IgD-negative memory B cell (primary cell): ENCODE measurements around the gene TLL2. TPM values are rescaled to one million over a fixed set of nuclear protein-coding genes. Genes with fewer than 3 reads are reported as not detected.
"Not testable (repeated sequence)": the region's sequence is repeated elsewhere in the genome, so short reads cannot be mapped to it uniquely, and the experiment has no call there.

Experiments used
- H3K27ac Mint-ChIP-seq, 3 donors: one replicate each; pipeline ENCODE4 v1.8.0; 2020 to 2022; ENCODE audit warnings: mild to moderate bottlenecking in 3 of 3, mixed read lengths in 3 of 3, moderate library complexity in 1 of 3
- H3K27me3 Mint-ChIP-seq: one replicate; pipeline ENCODE4 v1.8.0; 2021; ENCODE audit warnings: mixed read lengths
- H3K36me3 Mint-ChIP-seq: one replicate; pipeline ENCODE4 v1.8.0; 2020; ENCODE audit warnings: mild to moderate bottlenecking, mixed read lengths
- H3K4me1 Mint-ChIP-seq, 3 donors: one replicate each; pipeline ENCODE4 v1.8.0; 2020 to 2022; ENCODE audit warnings: mixed read lengths in 3 of 3, mild to moderate bottlenecking in 1 of 3
- H3K4me3 Mint-ChIP-seq, 4 donors: one replicate each; pipeline ENCODE4 v1.8.0; 2020 to 2022; ENCODE audit warnings: mild to moderate bottlenecking in 4 of 4, mixed read lengths in 4 of 4, moderate library complexity in 3 of 4
- H3K9me3 Mint-ChIP-seq, 3 donors: one replicate each; pipeline ENCODE4 v1.8.0; 2020 to 2021; ENCODE audit warnings: mixed read lengths in 3 of 3, mild to moderate bottlenecking in 1 of 3
- polyA plus RNA-seq: library from polyadenylated mRNA; unstranded; fragments of 300-500 nt; fragmentation: Illumina TruSeq; gene quantifications from one replicate; pipeline ENCODE4 v1.2.3, GENCODE V29; 2021

TLL2 gene
- 0.41 TPM for polyA plus RNA-seq

GRCh38 chr10:96513698-96514561, at the start of gene TLL2:
Gene TLL2 (minus strand): TSS chr10:96513926. CDS start chr10:96513685, 241 bp downstream.
- H3K27me3 Mint-ChIP-seq = no peaks in the 10 kb centered on the region
- peaks cover 5 to 18% (median 12%) of the 10 kb centered on the region in 3 donors for H3K4me1 Mint-ChIP-seq
- peaks cover 4% of the 10 kb centered on the region for H3K36me3 Mint-ChIP-seq
- no peaks in the 10 kb centered on the region for H3K9me3 Mint-ChIP-seq
- peak within 1 kb of the TSS; percentile 82 to 96 (median 90) for H3K4me3 Mint-ChIP-seq
- peak within 1 kb of the TSS in 2 of 3 donors; percentile 40 to 63 for H3K27ac Mint-ChIP-seq

- H3K27ac Mint-ChIP-seq = no peak overlapping the region
- no peaks in the 10 kb centered on the region for H3K27me3 Mint-ChIP-seq
- peaks cover 4% of the 10 kb centered on the region for H3K36me3 Mint-ChIP-seq
- no peaks in the 10 kb centered on the region for H3K9me3 Mint-ChIP-seq
- H3K4me3 Mint-ChIP-seq = no peak overlapping the region
- peaks cover 0 to 4% (median 2%) of the 10 kb centered on the region in 3 donors for H3K4me1 Mint-ChIP-seq
Observed at GRCh38 chr10:96560966-96561887, 47.5 kb upstream of the TLL2 start.

GRCh38 chr10:96560489-96560888, 46.8 kb upstream of the TLL2 start:
- Mint-ChIP-seq H3K9me3 (no peaks in the 10 kb centered on the region), H3K27me3 (no peaks in the 10 kb centered on the region), H3K36me3 (peaks cover 4% of the 10 kb centered on the region), H3K4me3 (no peak overlapping the region), H3K27ac (no peak overlapping the region), H3K4me1 (peaks cover 0 to 1% (median 0%) of the 10 kb centered on the region in 3 donors)

- Mint-ChIP-seq H3K9me3 (no peaks in the 10 kb centered on the region), H3K27me3 (no peaks in the 10 kb centered on the region), H3K4me1 (no peaks in the 10 kb centered on the region), H3K27ac (no peak overlapping the region), H3K4me3 (no peak overlapping the region), H3K36me3 (peaks cover 6% of the 10 kb centered on the region)
Observed at GRCh38 chr10:96556003-96556402, 42.3 kb upstream of the TLL2 start.

GRCh38 chr10:96555330-96555729, 41.6 kb upstream of the TLL2 start:
- no peaks in the 10 kb centered on the region for H3K9me3 Mint-ChIP-seq
- no peak overlapping the region for H3K4me3 Mint-ChIP-seq
- H3K4me1 Mint-ChIP-seq = no peaks in the 10 kb centered on the region
- peaks cover 2% of the 10 kb centered on the region for H3K36me3 Mint-ChIP-seq
- H3K27ac Mint-ChIP-seq = no peak overlapping the region
- H3K27me3 Mint-ChIP-seq = no peaks in the 10 kb centered on the region

GRCh38 chr10:96548589-96548988, 34.9 kb upstream of the TLL2 start:
- Mint-ChIP-seq H3K27ac (no peak overlapping the region), H3K4me3 (no peak overlapping the region), H3K36me3 (peaks cover 8% of the 10 kb centered on the region), H3K27me3 (no peaks in the 10 kb centered on the region), H3K9me3 (no peaks in the 10 kb centered on the region), H3K4me1 (peaks cover 0 to 5% (median 0%) of the 10 kb centered on the region in 3 donors)

GRCh38 chr10:96545558-96545957, 31.8 kb upstream of the TLL2 start:
- H3K4me1 Mint-ChIP-seq, H3K9me3 Mint-ChIP-seq, H3K4me3 Mint-ChIP-seq, H3K36me3 Mint-ChIP-seq, H3K27me3 Mint-ChIP-seq: not testable (repeated sequence)
- H3K27ac Mint-ChIP-seq = peak overlapping the region in 1 of 3 donors; percentile 33

GRCh38 chr10:96541921-96542320, 28.2 kb upstream of the TLL2 start:
- H3K9me3 Mint-ChIP-seq = no peaks in the 10 kb centered on the region
- no peaks in the 10 kb centered on the region for H3K27me3 Mint-ChIP-seq
- H3K36me3 Mint-ChIP-seq = peaks cover 18% of the 10 kb centered on the region
- H3K4me3 Mint-ChIP-seq = no peak overlapping the region
- H3K27ac Mint-ChIP-seq = no peak overlapping the region
- H3K4me1 Mint-ChIP-seq = peaks cover 0 to 3% (median 0%) of the 10 kb centered on the region in 3 donors

GRCh38 chr10:96540240-96540639, 26.5 kb upstream of the TLL2 start:
- H3K9me3 Mint-ChIP-seq = no peaks in the 10 kb centered on the region
- peaks cover 18% of the 10 kb centered on the region for H3K36me3 Mint-ChIP-seq
- H3K4me3 Mint-ChIP-seq = no peak overlapping the region
- peak overlapping the region in 1 of 3 donors; percentile 80 for H3K27ac Mint-ChIP-seq
- H3K4me1 Mint-ChIP-seq = peaks cover 9 to 13% (median 11%) of the 10 kb centered on the region in 3 donors
- H3K27me3 Mint-ChIP-seq = no peaks in the 10 kb centered on the region

- H3K27me3 Mint-ChIP-seq = no peaks in the 10 kb centered on the region
Observed at GRCh38 chr10:96538683-96539082, 25.0 kb upstream of the TLL2 start.

GRCh38 chr10:96536129-96536528, 22.4 kb upstream of the TLL2 start:
- Mint-ChIP-seq H3K36me3 (peaks cover 18% of the 10 kb centered on the region), H3K9me3 (no peaks in the 10 kb centered on the region), H3K4me3 (no peak overlapping the region), H3K27ac (no peak overlapping the region), H3K4me1 (peaks cover 9 to 15% (median 11%) of the 10 kb centered on the region in 3 donors), H3K27me3 (no peaks in the 10 kb centered on the region)

More at GRCh38 chr10:96538683-96539082, 25.0 kb upstream of the TLL2 start:
- peaks cover 9 to 13% (median 11%) of the 10 kb centered on the region in 3 donors for H3K4me1 Mint-ChIP-seq
- no peaks in the 10 kb centered on the region for H3K9me3 Mint-ChIP-seq
- peaks cover 17% of the 10 kb centered on the region for H3K36me3 Mint-ChIP-seq
- no peak overlapping the region for H3K4me3 Mint-ChIP-seq
- peak overlapping the region in 1 of 3 donors; percentile 50 for H3K27ac Mint-ChIP-seq

- no peak overlapping the region for H3K4me3 Mint-ChIP-seq
- no peaks in the 10 kb centered on the region for H3K27me3 Mint-ChIP-seq
- peaks cover 9 to 13% (median 11%) of the 10 kb centered on the region in 3 donors for H3K4me1 Mint-ChIP-seq
- H3K27ac Mint-ChIP-seq = no peak overlapping the region
- no peaks in the 10 kb centered on the region for H3K9me3 Mint-ChIP-seq
- peaks cover 8% of the 10 kb centered on the region for H3K36me3 Mint-ChIP-seq
Observed at GRCh38 chr10:96532523-96532922, 18.8 kb upstream of the TLL2 start.

GRCh38 chr10:96529634-96530279, 16.0 kb upstream of the TLL2 start:
- Mint-ChIP-seq H3K36me3 (peaks cover 14% of the 10 kb centered on the region), H3K4me1 (peaks cover 0 to 5% (median 0%) of the 10 kb centered on the region in 3 donors), H3K27me3 (no peaks in the 10 kb centered on the region), H3K9me3 (no peaks in the 10 kb centered on the region), H3K4me3 (no peak overlapping the region), H3K27ac (no peak overlapping the region)

- Mint-ChIP-seq H3K4me3 (no peak overlapping the region), H3K27ac (no peak overlapping the region), H3K4me1 (peaks cover 0 to 2% (median 0%) of the 10 kb centered on the region in 3 donors), H3K36me3 (peaks cover 9% of the 10 kb centered on the region), H3K27me3 (no peaks in the 10 kb centered on the region), H3K9me3 (no peaks in the 10 kb centered on the region)
Observed at GRCh38 chr10:96524741-96525140, 11.0 kb upstream of the TLL2 start.

- H3K36me3 Mint-ChIP-seq = peaks cover 5% of the 10 kb centered on the region
- no peak overlapping the region for H3K4me3 Mint-ChIP-seq
- no peaks in the 10 kb centered on the region for H3K27me3 Mint-ChIP-seq
- H3K9me3 Mint-ChIP-seq = no peaks in the 10 kb centered on the region
- no peak overlapping the region for H3K27ac Mint-ChIP-seq
- peaks cover 5 to 13% (median 8%) of the 10 kb centered on the region in 3 donors for H3K4me1 Mint-ChIP-seq
Observed at GRCh38 chr10:96517284-96517683, 3.6 kb upstream of the TLL2 start.
